Type B pancreatic cell (in vitro differentiated cells): Measurements from ENCODE around the gene PKN1. TPM values are rescaled to one million over a fixed set of nuclear protein-coding genes. Genes with fewer than 3 reads are reported as not detected.
"Not testable (repeated sequence)": the region's sequence is repeated elsewhere in the genome, so short reads cannot be mapped to it uniquely, and the experiment has no call there.

ENCODE experiments used
- DNase-seq: peaks from one replicate; pipeline ENCODE4 v3.0.0; 2021; ENCODE audit warnings: mixed read lengths; ENCODE audit not compliant: unreplicated experiment; ENCODE audit errors: extremely low spot score
- H3K27ac Mint-ChIP-seq: 2 replicates; pipeline ENCODE4 v1.8.0; 2021; ENCODE audit warnings: mild to moderate bottlenecking, mixed read lengths
- H3K27me3 Mint-ChIP-seq: 2 replicates; pipeline ENCODE4 v1.8.0; 2021; ENCODE audit warnings: mixed read lengths
- H3K36me3 Mint-ChIP-seq: 2 replicates; pipeline ENCODE4 v1.8.0; 2021; ENCODE audit warnings: mixed read lengths
- H3K4me1 Mint-ChIP-seq: one replicate; pipeline ENCODE4 v1.8.0; 2021; ENCODE audit warnings: mixed read lengths; ENCODE audit not compliant: unreplicated experiment
- H3K4me3 Mint-ChIP-seq: 2 replicates; pipeline ENCODE4 v1.8.0; 2021; ENCODE audit warnings: mild to moderate bottlenecking, mixed read lengths
- H3K9me3 Mint-ChIP-seq: 2 replicates; pipeline ENCODE4 v1.8.0; 2021; ENCODE audit warnings: mixed read lengths
- total RNA-seq: library from RNA; stranded (reverse); gene quantifications from 2 replicates; pipeline ENCODE4 v1.2.1, GENCODE V29; 2021; ENCODE audit warnings: low replicate concordance
- TF ChIP-seq, protein P1 (sequence below): fragments of 200-600 bp; sonication (generic); conservative IDR thresholded peaks from 2 replicates; pipeline ENCODE4 v1.5.0; 2021; ENCODE audit warnings: antibody characterized with exemption, mild to moderate bottlenecking

The PKN1 gene
- total RNA-seq, 1 donor from 2014 or later: 85.3 TPM

DNA sequence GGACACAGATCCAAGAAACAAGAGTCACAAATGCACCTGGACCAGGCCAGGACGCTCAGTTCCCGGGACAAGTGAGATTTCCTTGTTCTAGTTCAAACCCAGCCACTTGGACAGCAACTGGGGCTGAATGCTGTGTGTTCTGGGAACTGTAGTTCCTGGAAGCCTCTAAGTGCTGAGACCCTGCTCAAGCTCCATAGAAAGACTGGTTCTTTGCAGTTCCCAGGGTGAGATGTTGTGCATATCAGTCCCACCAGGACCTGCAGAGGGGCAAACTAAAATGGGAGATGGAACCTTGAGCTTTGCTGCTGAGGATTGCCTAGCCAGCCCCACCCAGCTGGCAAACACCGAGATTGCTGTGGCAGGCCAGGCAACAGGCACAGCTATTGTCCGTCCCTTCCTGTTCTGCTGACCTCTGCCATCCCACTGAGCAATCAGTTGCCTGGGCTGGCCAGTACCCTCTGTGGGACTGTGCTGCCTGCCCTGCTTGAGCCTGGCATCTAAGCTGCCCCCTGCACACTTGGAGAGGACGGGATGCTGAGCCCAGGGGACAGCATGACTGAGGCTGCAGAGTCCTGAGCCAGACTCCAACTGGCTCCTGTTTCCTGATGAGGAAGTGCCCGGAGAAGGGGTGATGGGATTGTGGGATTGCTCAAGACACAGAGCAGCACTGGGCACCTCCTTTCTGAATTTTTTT is 64.3 kb downstream of the PKN1 start:
- H3K4me1 Mint-ChIP-seq: peaks cover 23% of the 10 kb centered on the region
- H3K36me3 Mint-ChIP-seq: peaks cover 8% of the 10 kb centered on the region
- peak overlapping the region; percentile 81 for H3K4me3 Mint-ChIP-seq
- no peak for DNase-seq
- no peaks in the 10 kb centered on the region for H3K9me3 Mint-ChIP-seq
- H3K27ac Mint-ChIP-seq: peak overlapping the region; percentile 92
- H3K27me3 Mint-ChIP-seq: no peaks in the 10 kb centered on the region
- TF ChIP-seq, protein P1, sequence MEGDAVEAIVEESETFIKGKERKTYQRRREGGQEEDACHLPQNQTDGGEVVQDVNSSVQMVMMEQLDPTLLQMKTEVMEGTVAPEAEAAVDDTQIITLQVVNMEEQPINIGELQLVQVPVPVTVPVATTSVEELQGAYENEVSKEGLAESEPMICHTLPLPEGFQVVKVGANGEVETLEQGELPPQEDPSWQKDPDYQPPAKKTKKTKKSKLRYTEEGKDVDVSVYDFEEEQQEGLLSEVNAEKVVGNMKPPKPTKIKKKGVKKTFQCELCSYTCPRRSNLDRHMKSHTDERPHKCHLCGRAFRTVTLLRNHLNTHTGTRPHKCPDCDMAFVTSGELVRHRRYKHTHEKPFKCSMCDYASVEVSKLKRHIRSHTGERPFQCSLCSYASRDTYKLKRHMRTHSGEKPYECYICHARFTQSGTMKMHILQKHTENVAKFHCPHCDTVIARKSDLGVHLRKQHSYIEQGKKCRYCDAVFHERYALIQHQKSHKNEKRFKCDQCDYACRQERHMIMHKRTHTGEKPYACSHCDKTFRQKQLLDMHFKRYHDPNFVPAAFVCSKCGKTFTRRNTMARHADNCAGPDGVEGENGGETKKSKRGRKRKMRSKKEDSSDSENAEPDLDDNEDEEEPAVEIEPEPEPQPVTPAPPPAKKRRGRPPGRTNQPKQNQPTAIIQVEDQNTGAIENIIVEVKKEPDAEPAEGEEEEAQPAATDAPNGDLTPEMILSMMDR: no peak

DNA sequence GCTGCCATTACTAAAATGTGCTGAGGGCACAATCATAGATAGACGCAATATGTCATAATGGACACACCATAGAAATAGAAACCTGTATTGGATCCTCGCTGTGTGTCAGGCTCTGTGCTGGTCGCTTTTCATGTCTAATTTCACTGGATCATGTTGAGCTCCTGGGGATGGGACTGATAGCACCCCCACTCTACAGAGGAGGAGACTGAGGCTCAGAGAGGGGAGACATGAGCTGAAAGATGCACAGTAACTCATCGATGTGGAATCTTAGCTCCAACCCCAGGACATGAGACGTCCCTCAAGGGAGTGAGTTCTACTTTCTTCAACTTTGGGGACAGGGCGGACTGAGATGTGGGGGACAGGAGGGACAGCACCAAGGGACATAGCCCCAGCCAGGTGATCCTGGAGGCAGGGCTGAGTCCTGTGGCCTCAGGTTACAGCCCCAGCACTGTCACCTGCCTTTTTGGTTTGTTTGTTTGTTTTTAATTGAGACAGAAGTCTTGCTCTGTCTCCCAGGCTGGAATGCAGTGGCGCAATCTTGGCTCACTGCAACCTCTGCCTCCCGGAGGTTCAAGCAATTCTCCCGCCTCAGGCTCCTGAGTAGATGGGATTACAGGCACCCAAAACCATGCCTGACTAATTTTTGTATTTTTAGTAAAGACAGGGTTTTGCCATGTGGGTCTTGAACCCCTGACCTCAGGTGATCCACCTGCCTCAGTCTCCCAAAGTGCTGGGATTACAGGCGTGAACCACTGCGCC is 69.4 kb downstream of the PKN1 start:
- no peaks in the 10 kb centered on the region for H3K36me3 Mint-ChIP-seq
- DNase-seq: no peak
- TF ChIP-seq, protein P1: no peak
- H3K27me3 Mint-ChIP-seq: peaks cover under 1% of the 10 kb centered on the region
- peaks cover 13% of the 10 kb centered on the region for H3K4me1 Mint-ChIP-seq
- H3K27ac Mint-ChIP-seq: peak overlapping the region; percentile 100
- no peaks in the 10 kb centered on the region for H3K9me3 Mint-ChIP-seq
- no peak overlapping the region for H3K4me3 Mint-ChIP-seq

DNA sequence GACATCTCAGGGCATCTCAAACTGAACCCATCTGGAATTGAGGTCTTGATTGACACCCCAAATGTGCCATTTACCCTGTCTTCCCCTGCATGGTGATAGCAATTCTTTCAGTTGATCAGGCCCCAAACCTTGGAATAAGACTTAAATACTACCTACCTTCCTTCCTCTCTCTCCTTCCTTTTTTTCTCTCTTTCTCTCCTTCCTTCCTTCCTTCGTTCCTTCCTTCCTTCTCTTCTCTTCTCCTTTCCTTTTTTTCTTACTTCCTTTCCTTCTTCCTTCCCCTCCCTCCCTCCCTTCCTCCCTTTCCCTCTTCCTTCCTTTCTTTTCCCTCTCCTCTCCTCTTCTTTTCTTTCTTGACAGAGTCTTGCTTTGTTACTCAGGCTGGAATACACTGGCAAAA is 70.2 kb downstream of the PKN1 start:
- Mint-ChIP-seq H3K4me1 (peaks cover 15% of the 10 kb centered on the region), H3K9me3 (no peaks in the 10 kb centered on the region), H3K27me3 (peaks cover 3% of the 10 kb centered on the region), H3K36me3 (no peaks in the 10 kb centered on the region), H3K4me3 (no peak overlapping the region), H3K27ac (peak overlapping the region; percentile 100)
- TF ChIP-seq, protein P1: no peak
- no peak for DNase-seq

DNA sequence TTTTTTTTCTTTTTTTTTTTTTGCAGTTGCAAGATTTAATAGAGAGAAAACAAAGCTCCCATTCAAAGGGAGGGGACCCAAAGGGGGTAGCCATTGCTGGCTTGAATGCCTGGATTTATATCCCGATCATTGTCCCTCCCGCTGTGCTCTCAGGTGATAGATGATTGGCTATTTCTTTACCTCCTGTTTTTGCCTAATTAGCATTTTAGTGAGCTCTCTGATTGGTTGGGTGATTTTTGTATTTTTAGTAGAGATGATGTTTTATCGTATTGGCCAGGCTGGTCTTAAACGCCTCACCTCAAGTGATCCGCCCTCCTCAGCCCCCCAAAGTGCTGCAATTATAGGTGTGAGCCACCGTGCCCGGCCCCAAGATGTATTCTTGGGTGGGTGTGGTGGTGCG is 71.5 kb downstream of the PKN1 start:
- not testable (repeated sequence) for H3K4me3 Mint-ChIP-seq, H3K27me3 Mint-ChIP-seq, DNase-seq, H3K9me3 Mint-ChIP-seq, H3K36me3 Mint-ChIP-seq
- Mint-ChIP-seq H3K4me1 (peaks cover 19% of the 10 kb centered on the region), H3K27ac (peak overlapping the region; percentile 100)

DNA sequence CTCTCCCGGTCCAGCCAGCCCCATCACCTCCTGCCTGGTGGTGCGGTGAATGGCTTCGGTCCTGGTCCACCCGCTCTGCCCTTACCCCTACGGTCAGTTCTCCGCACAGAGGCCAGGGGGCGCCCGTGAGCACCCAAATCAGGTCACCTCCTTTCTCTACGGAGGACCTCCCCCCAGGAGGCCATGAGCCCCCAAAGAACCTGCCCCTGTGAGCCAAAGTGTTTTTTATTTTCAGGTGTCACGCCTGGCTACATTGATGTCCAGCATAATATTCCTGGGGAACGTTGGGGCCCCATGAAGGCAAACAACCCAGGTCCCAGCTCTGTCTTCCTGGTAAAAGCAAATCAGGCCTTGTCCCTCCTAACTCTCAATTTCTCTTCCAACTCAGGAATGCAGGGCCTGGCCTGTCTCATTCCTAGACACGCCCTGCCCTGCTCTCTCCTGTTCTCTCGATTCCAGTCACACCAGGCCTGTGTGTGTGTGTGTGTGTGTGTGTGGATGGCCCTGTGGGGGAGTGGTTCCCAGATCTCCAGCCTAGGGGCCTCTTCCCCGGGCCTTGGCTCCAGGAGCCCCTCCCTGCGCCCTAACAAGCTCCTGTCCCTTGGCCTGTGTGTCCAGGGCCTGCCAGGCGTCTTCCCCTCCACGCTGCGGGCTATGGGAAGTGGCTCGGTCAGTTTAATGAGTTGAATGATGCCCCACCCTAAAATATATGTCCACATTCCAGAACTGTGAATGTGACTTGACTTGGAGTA is 72.6 kb downstream of the PKN1 start:
- Mint-ChIP-seq H3K4me3 (peak overlapping the region; percentile 82), H3K36me3 (no peaks in the 10 kb centered on the region), H3K9me3 (no peaks in the 10 kb centered on the region), H3K27ac (peak overlapping the region; percentile 100), H3K27me3 (peaks cover 3% of the 10 kb centered on the region), H3K4me1 (peaks cover 24% of the 10 kb centered on the region)
- DNase-seq: peak; percentile 78
- TF ChIP-seq, protein P1: peak; percentile 80
